Endodermal cell (in vitro differentiated cells): ENCODE data around the gene KCNQ1. TPM values are rescaled to one million over a fixed set of nuclear protein-coding genes. Genes with fewer than 3 reads are reported as not detected.

Experiments
- DNase-seq: peaks from one replicate; pipeline ENCODE4 v3.0.0-alpha.2; 2017
- H3K27ac ChIP-seq: 2 replicates; pipeline ENCODE4 v1.5.1; 2013; ENCODE audit warnings: mild to moderate bottlenecking, low read depth, low read length, moderate library complexity
- H3K27me3 ChIP-seq: 2 replicates; pipeline ENCODE4 v1.6.1; 2013; ENCODE audit warnings: mild to moderate bottlenecking, low read length, moderate library complexity; ENCODE audit not compliant: insufficient read depth, control insufficient read depth, poor library complexity, severe bottlenecking
- H3K36me3 ChIP-seq: 2 replicates; pipeline ENCODE4 v1.7.0; 2013; ENCODE audit warnings: mild to moderate bottlenecking, low read length, moderate library complexity; ENCODE audit not compliant: control insufficient read depth, insufficient read depth
- H3K4me1 ChIP-seq: one replicate; pipeline ENCODE4 v1.7.0; 2013; ENCODE audit warnings: low read length; ENCODE audit not compliant: control insufficient read depth, insufficient read depth
- H3K4me3 ChIP-seq: 2 replicates; pipeline ENCODE4 v1.5.1; 2013; ENCODE audit warnings: mild to moderate bottlenecking, low read length, moderate library complexity
- H3K9ac ChIP-seq: 2 replicates; pipeline ENCODE4 v1.6.1; 2013; ENCODE audit warnings: mild to moderate bottlenecking, low read length, moderate library complexity; ENCODE audit not compliant: poor library complexity, severe bottlenecking; ENCODE audit errors: extremely low read depth
- H3K9me3 ChIP-seq: 2 replicates; pipeline ENCODE4 v1.6.1; 2013; ENCODE audit warnings: mild to moderate bottlenecking, low read length, moderate library complexity; ENCODE audit not compliant: control insufficient read depth
- H3K27ac Mint-ChIP-seq: 2 replicates; pipeline ENCODE4 v1.8.0; 2020; ENCODE audit warnings: mixed read lengths
- H3K27me3 Mint-ChIP-seq: 2 replicates; pipeline ENCODE4 v1.8.0; 2021; ENCODE audit warnings: mild to moderate bottlenecking, mixed read lengths; ENCODE audit not compliant: insufficient read depth
- H3K36me3 Mint-ChIP-seq: 2 replicates; pipeline ENCODE4 v1.8.0; 2020; ENCODE audit warnings: low read depth, mixed read lengths
- H3K4me1 Mint-ChIP-seq: 2 replicates; pipeline ENCODE4 v1.8.0; 2020; ENCODE audit warnings: mixed read lengths
- H3K4me3 Mint-ChIP-seq: 2 replicates; pipeline ENCODE4 v1.8.0; 2020; ENCODE audit warnings: mild to moderate bottlenecking, moderate library complexity, mixed read lengths
- H3K9me3 Mint-ChIP-seq: 2 replicates; pipeline ENCODE4 v1.8.0; 2020; ENCODE audit warnings: mild to moderate bottlenecking, mixed read lengths
- CTCF ChIP-seq: fragments of 200-600 bp; sonication (generic); conservative IDR thresholded peaks from 2 replicates; pipeline ENCODE4 v1.5.0; 2021; ENCODE audit warnings: antibody characterized with exemption, mild to moderate bottlenecking
- WGBS, 2 experiments: methylation state at CpG; one replicate each; pipeline versions ENCODE4 v1.1.5 to v1.1.7; 2013; ENCODE audit warnings: missing lambda C conversion rate in 2 of 2, mixed read lengths in 1 of 2; ENCODE audit not compliant: insufficient coverage in 1 of 2, insufficient read length in 1 of 2; 5-methylcytosine and 5-hydroxymethylcytosine counted together
- total RNA-seq, 2 donors: library from RNA; stranded (reverse); fragmentation: NEBNext Ultra II Directional in 1 of 2; extraction: Animal tissue kit (Norgen Biotek cat#: 25700) in 1 of 2; gene quantifications; 2 replicates in 1 of 2; 3 replicates in 1 of 2; pipeline ENCODE4 v1.2.1, GENCODE V29; 2021

KCNQ1 gene
- total RNA-seq, 2 donors from 2014 or later: 1.8 to 3.5 TPM

- Histone ChIP-seq H3K27me3 (peaks cover 38% of the 10 kb centered on the region), H3K4me1 (peaks cover 5% of the 10 kb centered on the region), H3K9me3 (no peaks in the 10 kb centered on the region), H3K4me3 (peak within 1 kb of the TSS; percentile 77), H3K36me3 (no peaks in the 10 kb centered on the region), H3K27ac (peak within 1 kb of the TSS; percentile 76), H3K9ac (peak within 1 kb of the TSS; percentile 44)
- Mint-ChIP-seq H3K9me3 (no peaks in the 10 kb centered on the region), H3K4me3 (peak within 1 kb of the TSS; percentile 75), H3K4me1 (peaks cover 13% of the 10 kb centered on the region), H3K27me3 (peaks cover 65% of the 10 kb centered on the region), H3K36me3 (peaks cover 5% of the 10 kb centered on the region), H3K27ac (peak within 1 kb of the TSS; percentile 55)
- 0 to 1% methylated on average over 13 to 49 of the region's 61 CpGs for WGBS, 2 experiments
- DNase-seq: peak; percentile 95
- no peak for TF ChIP-seq CTCF
These were observed 440.9 kb downstream of the KCNQ1 start, which contains the start of gene CDKN1C for GRCh38 chr11:2885678-2886081. Gene CDKN1C (minus strand): TSS chr11:2885775. CDS start chr11:2885456, 319 bp downstream.

GRCh38 chr11:2886191-2886894 lies 441.5 kb downstream of the KCNQ1 start:
- Histone ChIP-seq H3K9ac (no peak overlapping the region), H3K27ac (peak overlapping the region; percentile 53), H3K36me3 (no peaks in the 10 kb centered on the region), H3K9me3 (no peaks in the 10 kb centered on the region), H3K4me3 (no peak overlapping the region), H3K27me3 (peaks cover 33% of the 10 kb centered on the region), H3K4me1 (peaks cover 5% of the 10 kb centered on the region)
- peaks cover 59% of the 10 kb centered on the region for H3K27me3 Mint-ChIP-seq
- no peak overlapping the region for H3K4me3 Mint-ChIP-seq
- whole genome bisulfite sequencing, 2 experiments: 9 to 19% methylated on average over 20 to 49 of the region's 49 CpGs
- H3K27ac Mint-ChIP-seq: peak overlapping the region; percentile 55
- H3K9me3 Mint-ChIP-seq: no peaks in the 10 kb centered on the region
- peaks cover 13% of the 10 kb centered on the region for H3K4me1 Mint-ChIP-seq
- peaks cover 5% of the 10 kb centered on the region for H3K36me3 Mint-ChIP-seq
- TF ChIP-seq CTCF: peak; percentile 60
- DNase-seq: peak; percentile 86

DNA sequence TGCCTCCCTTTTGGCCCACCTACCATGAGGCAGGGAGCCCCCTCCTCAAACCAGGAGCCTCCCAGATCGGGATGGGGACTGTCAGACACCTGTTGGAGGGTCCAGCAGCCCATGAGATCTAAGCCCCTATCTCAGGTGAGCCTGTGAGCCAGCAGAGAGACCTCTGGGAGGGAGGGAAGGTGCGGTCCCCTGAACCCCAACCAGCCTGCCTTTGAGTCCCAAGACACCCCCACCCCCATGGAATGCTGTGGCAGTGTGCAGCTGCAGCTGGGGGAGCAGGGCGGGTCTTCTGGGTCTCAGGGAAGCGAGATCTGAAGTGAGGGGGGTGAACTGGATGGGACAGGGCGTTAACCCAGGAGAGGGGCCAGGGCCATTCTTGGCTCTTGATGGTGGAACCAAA lies 442.1 kb downstream of the KCNQ1 start:
- no peak for TF ChIP-seq CTCF
- DNase-seq: no peak
- peak overlapping the region; percentile 55 for H3K27ac Mint-ChIP-seq
- Histone ChIP-seq H3K27ac (no peak overlapping the region), H3K4me1 (peaks cover 5% of the 10 kb centered on the region), H3K9me3 (no peaks in the 10 kb centered on the region), H3K9ac (no peak overlapping the region), H3K36me3 (no peaks in the 10 kb centered on the region), H3K27me3 (peaks cover 30% of the 10 kb centered on the region), H3K4me3 (no peak overlapping the region)
- H3K36me3 Mint-ChIP-seq: peaks cover 5% of the 10 kb centered on the region
- 92% methylated on average over 2 to 5 of the region's 5 CpGs for WGBS, 2 experiments
- peaks cover 15% of the 10 kb centered on the region for H3K4me1 Mint-ChIP-seq
- H3K9me3 Mint-ChIP-seq: no peaks in the 10 kb centered on the region
- no peak overlapping the region for H3K4me3 Mint-ChIP-seq
- H3K27me3 Mint-ChIP-seq: peaks cover 54% of the 10 kb centered on the region
